ENCODE results near the gene TSEN54.

The TSEN54 gene

GRCh38 chr17:75488693-75489510 lies 27.4 kb upstream of the TSEN54 start:
- TF ChIP-seq CTCF (IDR thresholded peaks at IDR 0.05; ENCODE audit: borderline replicate concordance, insufficient read depth, low read depth, low read length) = no peak
- no peak overlapping the region for H3K4me3 ChIP-seq (ENCODE audit: low read depth, low read length)

- no peak for TF ChIP-seq CTCF (IDR thresholded peaks at IDR 0.05; ENCODE audit: borderline replicate concordance, insufficient read depth, low read depth, low read length)
Measured at GRCh38 chr17:75489511-75489955, 26.8 kb upstream of the TSEN54 start.

GRCh38 chr17:75490173-75490743 lies 26.1 kb upstream of the TSEN54 start:
- H3K4me3 ChIP-seq (ENCODE audit: low read depth, low read length) = no peak overlapping the region
- no peak for TF ChIP-seq CTCF (IDR thresholded peaks at IDR 0.05; ENCODE audit: borderline replicate concordance, insufficient read depth, low read depth, low read length)

More at GRCh38 chr17:75489511-75489955, 26.8 kb upstream of the TSEN54 start:
- H3K4me3 ChIP-seq (ENCODE audit: low read depth, low read length) = no peak overlapping the region

GRCh38 chr17:75490953-75491649 lies 25.2 kb upstream of the TSEN54 start:
- TF ChIP-seq CTCF (IDR thresholded peaks at IDR 0.05; ENCODE audit: borderline replicate concordance, insufficient read depth, low read depth, low read length) = no peak
- H3K4me3 ChIP-seq (ENCODE audit: low read depth, low read length) = no peak overlapping the region

GRCh38 chr17:75491680-75492079 lies 24.6 kb upstream of the TSEN54 start:
- H3K4me3 ChIP-seq (ENCODE audit: low read depth, low read length) = no peak overlapping the region
- no peak for TF ChIP-seq CTCF (IDR thresholded peaks at IDR 0.05; ENCODE audit: borderline replicate concordance, insufficient read depth, low read depth, low read length)

- TF ChIP-seq CTCF (IDR thresholded peaks at IDR 0.05; ENCODE audit: borderline replicate concordance, insufficient read depth, low read depth, low read length) = no peak
- H3K4me3 ChIP-seq (ENCODE audit: low read depth, low read length) = no peak overlapping the region
Measured at GRCh38 chr17:75492555-75493168, 23.7 kb upstream of the TSEN54 start.

Data from GM12875 (cell line).